Astrocyte (in vitro differentiated cells and primary cell): ENCODE measurements around the gene IFT80. TPM values are rescaled to one million over a fixed set of nuclear protein-coding genes. Genes with fewer than 3 reads are reported as not detected.

Source experiments
- DNase-seq: peaks from one replicate; pipeline ENCODE4 v3.0.0-alpha.2; 2010; ENCODE audit warnings: low read depth
- FAIRE-seq: peaks from 2 replicates; lab custom pipeline; 2011; peaks lifted over from hg19 to GRCh38; lab: Jason Lieb, UNC
- H2AFZ ChIP-seq: 2 replicates; pipeline ENCODE4 v1.6.0; 2012; ENCODE audit warnings: low read depth, low read length, inconsistent platforms
- H3K27ac ChIP-seq: 2 replicates; pipeline ENCODE4 v1.5.1; 2011; ENCODE audit warnings: low read depth, low read length, inconsistent platforms
- H3K27me3 ChIP-seq: 2 replicates; pipeline ENCODE4 v1.6.0; 2011; ENCODE audit warnings: low read length, inconsistent platforms; ENCODE audit not compliant: insufficient read depth
- H3K36me3 ChIP-seq: 2 replicates; pipeline ENCODE4 v1.5.1; 2011; ENCODE audit warnings: low read length, inconsistent platforms; ENCODE audit not compliant: insufficient read depth
- H3K4me1 ChIP-seq: 2 replicates; pipeline ENCODE4 v1.5.1; 2011; ENCODE audit warnings: low read length, inconsistent platforms; ENCODE audit not compliant: insufficient read depth
- H3K4me2 ChIP-seq: 2 replicates; pipeline ENCODE4 v1.6.0; 2012; ENCODE audit warnings: low read length, inconsistent platforms
- H3K4me3 ChIP-seq: 2 replicates; pipeline ENCODE4 v1.5.1; 2011; ENCODE audit warnings: low read depth, mild to moderate bottlenecking, low read length, inconsistent platforms; ENCODE audit not compliant: insufficient read depth
- H3K79me2 ChIP-seq: 2 replicates; pipeline ENCODE4 v1.6.0; 2012; ENCODE audit warnings: mild to moderate bottlenecking, low read length, inconsistent platforms; ENCODE audit not compliant: insufficient read depth
- H3K9ac ChIP-seq: 2 replicates; pipeline ENCODE4 v1.6.0; 2012; ENCODE audit warnings: mild to moderate bottlenecking, low read length, inconsistent platforms
- H3K9me3 ChIP-seq: 2 replicates; pipeline ENCODE4 v1.5.1; 2012; ENCODE audit warnings: low read depth, mild to moderate bottlenecking, low read length, inconsistent platforms; ENCODE audit not compliant: insufficient read depth
- H4K20me1 ChIP-seq: 2 replicates; pipeline ENCODE4 v1.6.0; 2012; ENCODE audit warnings: low read length, inconsistent platforms; ENCODE audit not compliant: insufficient read depth
- H3K27ac Mint-ChIP-seq: one replicate; pipeline ENCODE4 v1.8.0; 2021; ENCODE audit warnings: mild to moderate bottlenecking, mixed read lengths; ENCODE audit not compliant: unreplicated experiment
- H3K27me3 Mint-ChIP-seq: one replicate; pipeline ENCODE4 v1.8.0; 2021; ENCODE audit warnings: low read depth, mixed read lengths; ENCODE audit not compliant: unreplicated experiment
- H3K36me3 Mint-ChIP-seq: one replicate; pipeline ENCODE4 v1.8.0; 2021; ENCODE audit warnings: low read depth, mixed read lengths; ENCODE audit not compliant: unreplicated experiment
- H3K4me1 Mint-ChIP-seq: one replicate; pipeline ENCODE4 v1.8.0; 2021; ENCODE audit warnings: low read depth, mixed read lengths; ENCODE audit not compliant: unreplicated experiment
- H3K4me3 Mint-ChIP-seq: one replicate; pipeline ENCODE4 v1.8.0; 2021; ENCODE audit warnings: mild to moderate bottlenecking, moderate library complexity, mixed read lengths; ENCODE audit not compliant: unreplicated experiment
- H3K9me3 Mint-ChIP-seq: one replicate; pipeline ENCODE4 v1.8.0; 2021; ENCODE audit warnings: mild to moderate bottlenecking, mixed read lengths; ENCODE audit not compliant: unreplicated experiment
- EZH2 ChIP-seq: IDR thresholded peaks from 2 replicates; pipeline ENCODE4 v1.6.1; 2012; ENCODE audit warnings: mild to moderate bottlenecking, low read length, inconsistent platforms; ENCODE audit not compliant: insufficient read depth
- total RNA-seq: library from RNA; stranded (reverse); gene quantifications from 2 replicates; pipeline ENCODE4 v1.2.1, GENCODE V29; 2021
- TF ChIP-seq, protein P1 (sequence below): IDR thresholded peaks from 2 replicates; pipeline ENCODE4 v1.5.1; 2011; ENCODE audit warnings: low read depth, mild to moderate bottlenecking, inconsistent platforms, low read length, moderate library complexity; ENCODE audit not compliant: insufficient read depth

IFT80 gene
- total RNA-seq, 1 donor from 2014 or later: 27.3 TPM

DNA sequence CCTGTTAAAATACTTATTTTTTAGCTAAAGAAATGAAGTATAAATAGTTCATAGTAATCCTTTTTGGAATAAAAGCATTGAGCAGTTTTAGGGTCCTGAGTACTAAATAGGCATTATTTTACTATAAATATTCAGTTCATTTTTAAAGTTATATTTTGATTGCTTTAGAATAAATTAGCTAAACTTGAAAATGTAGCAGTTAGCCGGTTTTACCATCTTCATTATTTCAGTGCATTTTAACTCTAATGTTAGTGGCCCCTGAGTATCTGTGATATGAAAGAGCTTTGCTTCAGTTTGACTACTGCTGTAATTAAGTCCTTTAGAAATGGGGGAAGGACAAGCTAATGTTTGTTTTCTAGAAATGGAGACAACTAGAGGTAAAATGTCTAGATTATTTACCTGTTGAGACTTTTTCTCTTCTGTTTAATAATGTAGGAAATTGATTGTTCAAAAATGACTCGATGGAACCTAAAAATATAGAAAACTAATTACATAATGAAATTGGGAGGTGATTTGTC, 4.1 kb upstream of the IFT80 start:
- peak overlapping the region; percentile 22 for H3K27ac Mint-ChIP-seq
- Histone ChIP-seq H3K4me3 (peak overlapping the region; percentile 97), H3K9ac (peak overlapping the region; percentile 96), H3K27ac (peak overlapping the region; percentile 92), H4K20me1 (peaks cover 14% of the 10 kb centered on the region), H2AFZ (no peak overlapping the region), H3K4me2 (peak overlapping the region; percentile 94), H3K9me3 (no peaks in the 10 kb centered on the region), H3K79me2 (peaks cover 96% of the 10 kb centered on the region), H3K36me3 (peaks cover 12% of the 10 kb centered on the region), H3K4me1 (peaks cover 8% of the 10 kb centered on the region), H3K27me3 (no peaks in the 10 kb centered on the region)
- H3K9me3 Mint-ChIP-seq: no peaks in the 10 kb centered on the region
- TF ChIP-seq EZH2: no peak
- TF ChIP-seq, protein P1, sequence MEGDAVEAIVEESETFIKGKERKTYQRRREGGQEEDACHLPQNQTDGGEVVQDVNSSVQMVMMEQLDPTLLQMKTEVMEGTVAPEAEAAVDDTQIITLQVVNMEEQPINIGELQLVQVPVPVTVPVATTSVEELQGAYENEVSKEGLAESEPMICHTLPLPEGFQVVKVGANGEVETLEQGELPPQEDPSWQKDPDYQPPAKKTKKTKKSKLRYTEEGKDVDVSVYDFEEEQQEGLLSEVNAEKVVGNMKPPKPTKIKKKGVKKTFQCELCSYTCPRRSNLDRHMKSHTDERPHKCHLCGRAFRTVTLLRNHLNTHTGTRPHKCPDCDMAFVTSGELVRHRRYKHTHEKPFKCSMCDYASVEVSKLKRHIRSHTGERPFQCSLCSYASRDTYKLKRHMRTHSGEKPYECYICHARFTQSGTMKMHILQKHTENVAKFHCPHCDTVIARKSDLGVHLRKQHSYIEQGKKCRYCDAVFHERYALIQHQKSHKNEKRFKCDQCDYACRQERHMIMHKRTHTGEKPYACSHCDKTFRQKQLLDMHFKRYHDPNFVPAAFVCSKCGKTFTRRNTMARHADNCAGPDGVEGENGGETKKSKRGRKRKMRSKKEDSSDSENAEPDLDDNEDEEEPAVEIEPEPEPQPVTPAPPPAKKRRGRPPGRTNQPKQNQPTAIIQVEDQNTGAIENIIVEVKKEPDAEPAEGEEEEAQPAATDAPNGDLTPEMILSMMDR: no peak
- no peak for FAIRE-seq
- no peak for DNase-seq
- H3K4me1 Mint-ChIP-seq: peaks cover 10% of the 10 kb centered on the region
- H3K36me3 Mint-ChIP-seq: peaks cover 1% of the 10 kb centered on the region
- no peaks in the 10 kb centered on the region for H3K27me3 Mint-ChIP-seq
- H3K4me3 Mint-ChIP-seq: peak overlapping the region; percentile 97

DNA sequence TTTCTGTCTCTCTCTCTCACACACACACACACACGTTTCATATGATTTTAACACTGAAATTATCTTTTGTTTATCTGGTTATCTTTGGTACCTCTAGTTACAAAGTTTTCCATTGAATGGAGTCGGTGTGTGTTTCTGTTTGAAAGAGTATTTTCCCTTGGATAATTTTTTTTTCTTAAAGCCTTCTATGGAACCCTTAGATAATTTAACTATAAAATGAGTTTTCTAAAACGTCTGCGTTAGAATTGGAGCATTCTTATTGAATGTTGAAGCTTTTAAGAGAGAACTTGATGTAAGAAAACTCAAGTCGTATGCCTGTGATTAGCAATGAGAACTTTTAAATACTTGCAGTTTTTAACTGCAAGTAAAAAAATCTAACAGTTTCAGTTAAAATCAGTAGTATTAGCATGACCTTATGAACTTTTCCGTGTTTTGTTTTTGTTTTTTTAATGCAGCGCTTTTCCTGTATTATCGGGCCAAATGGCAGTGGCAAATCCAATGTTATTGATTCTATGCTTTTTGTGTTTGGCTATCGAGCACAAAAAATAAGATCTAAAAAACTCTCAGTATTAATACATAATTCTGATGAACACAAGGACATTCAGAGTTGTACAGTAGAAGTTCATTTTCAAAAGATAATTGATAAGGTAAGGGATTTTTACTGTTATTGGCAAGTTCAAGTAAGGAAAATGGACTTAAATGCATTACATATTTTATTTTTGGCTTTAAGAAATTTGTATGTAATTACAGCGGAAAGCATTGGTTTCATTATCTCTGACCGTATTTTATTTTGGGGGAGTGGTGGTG, 3.4 kb upstream of the IFT80 start:
- Histone ChIP-seq H3K4me3 (peak overlapping the region; percentile 97), H3K9ac (peak overlapping the region; percentile 96), H3K36me3 (peaks cover 9% of the 10 kb centered on the region), H3K4me1 (peaks cover 8% of the 10 kb centered on the region), H3K27me3 (no peaks in the 10 kb centered on the region), H3K9me3 (no peaks in the 10 kb centered on the region), H3K79me2 (peaks cover 96% of the 10 kb centered on the region), H3K4me2 (peak overlapping the region; percentile 94), H2AFZ (no peak overlapping the region), H4K20me1 (peaks cover 14% of the 10 kb centered on the region), H3K27ac (peak overlapping the region; percentile 92)
- Mint-ChIP-seq H3K9me3 (no peaks in the 10 kb centered on the region), H3K27me3 (no peaks in the 10 kb centered on the region), H3K27ac (peak overlapping the region; percentile 64), H3K36me3 (peaks cover 1% of the 10 kb centered on the region), H3K4me1 (peaks cover 10% of the 10 kb centered on the region), H3K4me3 (peak overlapping the region; percentile 97)
- DNase-seq (no peak), FAIRE-seq (no peak)
- no peak for TF ChIP-seq EZH2
- TF ChIP-seq, protein P1: no peak
